GM18909 (cell line): ENCODE results near the gene ODAM.
"Not testable (repeated sequence)": the region's sequence is repeated elsewhere in the genome, so short reads cannot be mapped to it uniquely, and the experiment has no call there.

ENCODE experiments used
- ATAC-seq: cut with Tn5 transposase; IDR thresholded peaks from one replicate; pipeline ENCODE4 v1.9.1; 2021; ENCODE audit warnings: mild to moderate bottlenecking; ENCODE audit not compliant: unreplicated experiment, poor library complexity

The ODAM gene

DNA sequence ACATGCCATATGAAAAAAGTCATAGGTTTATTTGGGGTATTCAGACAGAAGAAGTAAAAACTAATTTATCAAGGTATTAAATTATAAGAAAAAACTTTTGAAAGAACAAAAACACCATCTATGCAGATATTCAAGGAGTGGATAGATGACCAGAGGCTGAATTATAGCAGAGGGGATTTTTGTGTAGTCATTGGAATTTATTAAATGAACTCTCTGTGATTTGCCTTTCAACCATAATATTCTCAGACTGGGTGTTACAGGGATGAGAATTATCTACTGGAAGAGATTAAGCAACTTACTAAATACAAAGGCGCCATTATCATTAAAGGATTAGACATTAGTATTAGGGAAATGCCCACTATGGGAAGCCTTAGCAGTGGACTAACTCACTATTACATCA lies 21.0 kb downstream of the ODAM start:
- not testable (repeated sequence) for ATAC-seq

DNA sequence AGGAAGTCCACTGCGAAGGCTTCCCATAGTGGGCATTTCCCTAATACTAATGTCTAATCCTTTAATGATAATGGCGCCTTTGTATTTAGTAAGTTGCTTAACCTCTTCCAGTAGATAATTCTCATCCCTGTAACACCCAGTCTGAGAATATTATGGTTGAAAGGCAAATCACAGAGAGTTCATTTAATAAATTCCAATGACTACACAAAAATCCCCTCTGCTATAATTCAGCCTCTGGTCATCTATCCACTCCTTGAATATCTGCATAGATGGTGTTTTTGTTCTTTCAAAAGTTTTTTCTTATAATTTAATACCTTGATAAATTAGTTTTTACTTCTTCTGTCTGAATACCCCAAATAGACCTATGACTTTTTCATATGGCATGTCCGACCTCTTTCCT lies 25.9 kb downstream of the ODAM start:
- not testable (repeated sequence) for ATAC-seq

DNA sequence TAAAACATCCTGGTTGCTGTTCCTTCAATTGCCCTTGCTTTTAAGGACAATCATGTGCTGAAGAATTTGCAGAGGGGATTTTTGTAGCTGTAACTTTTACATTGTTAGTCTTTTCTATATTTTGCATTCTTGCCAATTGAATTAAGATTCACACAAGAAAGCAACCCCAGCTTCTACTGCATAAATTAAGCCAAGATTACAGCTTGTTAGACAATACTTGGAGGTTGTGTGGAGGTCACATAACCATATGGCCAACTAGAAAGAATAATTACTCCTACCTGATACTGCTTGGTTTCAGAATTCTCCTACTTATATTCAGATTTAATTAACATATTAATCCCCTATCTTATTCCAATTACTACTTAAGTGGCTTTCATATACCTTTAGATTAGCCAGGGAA lies 26.3 kb downstream of the ODAM start:
- ATAC-seq: not testable (repeated sequence)

DNA sequence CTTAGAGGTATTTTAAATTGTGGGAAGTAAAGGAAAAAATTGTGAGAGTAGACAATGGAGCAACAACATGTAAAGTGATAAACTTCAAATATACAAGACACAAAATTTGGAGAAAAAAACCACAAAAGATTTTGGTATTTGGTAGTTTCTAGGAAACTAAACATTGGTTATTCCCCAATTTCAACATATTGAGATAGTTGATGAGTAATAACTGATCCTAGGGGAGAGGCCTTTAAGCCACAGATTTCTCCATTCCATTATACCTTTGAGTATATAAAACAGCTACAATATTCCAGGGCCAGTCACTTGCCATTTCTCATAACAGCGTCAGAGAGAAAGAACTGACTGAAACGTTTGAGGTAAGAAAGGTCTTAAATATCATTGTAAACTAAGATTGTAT lies 30.3 kb downstream of the ODAM start, which contains the start of gene FDCSP:
Gene FDCSP (plus strand): TSS at position 301 of the 400 bp plus-strand sequence. CDS start 5,071 bp downstream, outside the sequence.
- no peak for ATAC-seq

DNA sequence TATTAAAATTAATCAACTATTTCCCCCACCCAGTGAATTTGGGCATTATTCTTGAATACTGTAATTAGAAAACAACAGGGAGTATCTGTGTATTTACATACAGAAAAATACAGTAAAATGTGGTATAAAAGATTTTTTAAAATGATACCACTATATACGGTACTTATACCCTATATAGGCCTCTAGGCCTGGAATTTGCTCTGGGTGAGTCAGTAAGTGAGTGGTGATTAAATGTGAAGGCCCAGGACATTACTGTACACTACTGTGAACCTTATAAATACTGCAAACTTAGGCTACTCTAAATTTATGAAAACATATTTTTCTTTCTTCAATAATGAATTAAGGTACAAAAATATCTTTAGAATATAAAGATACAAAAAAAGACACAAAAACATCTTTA lies 40.6 kb downstream of the ODAM start:
- ATAC-seq: no peak

DNA sequence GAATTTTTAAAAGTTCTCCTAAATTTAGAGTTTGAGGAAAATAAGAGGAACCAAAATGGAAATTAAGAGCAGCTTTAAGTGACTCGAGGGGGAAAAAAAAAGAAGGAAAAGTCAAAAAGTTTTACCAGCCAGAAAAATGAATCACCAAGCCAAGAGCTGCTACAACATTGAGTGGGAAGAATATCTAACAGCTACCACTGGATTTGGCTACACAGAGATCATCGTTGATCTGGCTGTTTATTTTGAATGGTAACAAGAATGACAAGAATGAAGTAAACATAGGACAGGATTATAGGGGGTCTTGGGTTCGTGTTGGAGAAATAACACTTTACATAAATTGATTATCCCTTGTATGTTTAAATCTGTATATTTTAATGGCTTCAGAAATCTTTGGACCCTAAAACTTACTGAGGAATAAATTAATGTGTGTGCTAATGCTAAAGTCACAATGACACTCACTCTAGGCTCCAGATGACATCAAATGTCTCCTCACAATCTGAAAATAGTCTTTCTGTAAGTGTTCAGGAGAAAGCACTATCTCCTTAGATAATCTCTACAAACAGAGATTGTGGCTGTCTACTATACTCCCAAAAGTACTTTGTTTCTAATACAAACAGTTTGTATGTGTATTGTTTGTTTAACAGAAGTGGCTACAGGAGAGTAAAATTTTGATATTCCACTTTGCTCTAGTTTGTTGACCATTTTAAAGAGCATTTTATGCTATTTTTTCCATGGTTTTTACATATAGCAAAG lies 43.8 kb downstream of the ODAM start:
- ATAC-seq: no peak

DNA sequence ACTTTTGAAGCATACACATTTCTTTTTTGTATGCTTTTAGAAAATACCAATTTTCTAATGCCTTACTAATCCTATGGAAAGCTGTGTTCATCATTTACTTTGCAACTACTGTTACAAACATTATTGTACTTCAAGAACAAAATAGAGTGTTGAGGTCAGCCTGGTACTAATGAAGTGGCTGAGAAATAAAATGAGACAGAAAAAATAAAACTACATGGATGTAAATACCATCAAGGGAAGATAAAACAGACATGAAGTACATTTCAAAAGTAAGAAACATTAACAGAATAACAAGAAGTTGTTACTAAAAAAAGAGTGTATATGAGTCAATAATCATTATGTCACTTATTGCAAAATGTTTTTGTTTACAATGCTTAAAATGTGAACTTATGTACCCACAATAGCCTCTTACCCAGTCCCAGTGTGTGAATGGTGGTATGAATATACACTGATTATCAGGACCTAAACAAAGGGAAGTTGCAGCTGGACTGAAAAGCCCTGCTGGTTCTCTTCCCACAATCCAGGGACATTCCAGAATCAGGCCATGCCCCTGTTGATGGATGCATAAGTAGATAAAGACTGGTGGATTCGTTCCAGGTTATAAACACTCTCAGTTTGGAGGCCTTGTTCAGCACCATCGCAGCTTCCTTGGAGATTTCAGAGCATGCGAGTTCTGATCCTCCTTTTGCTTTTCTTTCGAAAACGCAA lies 44.5 kb downstream of the ODAM start:
- no peak for ATAC-seq

DNA sequence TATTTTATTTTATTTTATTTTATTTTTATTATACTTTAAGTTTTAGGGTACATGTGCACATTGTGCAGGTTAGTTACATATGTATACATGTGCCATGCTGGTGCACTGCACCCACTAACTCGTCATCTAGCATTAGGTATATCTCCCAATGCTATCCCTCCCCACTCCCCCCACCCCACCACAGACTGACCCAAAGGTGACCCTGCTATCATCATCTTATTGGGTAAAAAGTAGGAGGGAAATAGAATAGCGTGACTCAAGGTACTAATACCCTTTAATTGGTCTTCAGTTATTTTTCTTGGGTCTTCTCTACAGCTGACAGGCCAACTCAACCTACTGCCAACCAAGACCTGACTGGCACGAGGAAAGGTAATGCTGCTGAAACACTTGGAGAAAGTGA lies 46.8 kb downstream of the ODAM start, which contains the start of gene CSN3:
Gene CSN3 (plus strand): TSS at position 301 of the 400 bp plus-strand sequence. CDS start 2,223 bp downstream, outside the sequence.
- not testable (repeated sequence) for ATAC-seq

DNA sequence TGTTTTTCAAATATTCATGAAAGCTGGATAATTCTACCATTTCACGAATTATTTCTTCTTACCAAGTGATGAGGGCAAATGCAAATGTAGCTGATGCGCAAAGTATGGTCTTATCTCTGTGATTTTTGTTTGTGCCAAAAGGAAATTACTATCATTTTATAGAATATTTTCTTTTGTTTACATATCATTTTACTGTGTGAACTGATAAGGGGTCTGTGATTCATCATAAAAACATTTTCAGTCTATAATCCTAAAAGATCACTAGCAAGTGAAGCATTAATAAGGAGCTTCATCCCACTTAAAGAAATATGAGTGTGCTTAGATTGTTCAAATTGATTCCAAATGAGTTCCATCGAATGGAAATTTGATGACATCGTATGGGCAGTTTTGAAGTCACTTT lies 47.6 kb downstream of the ODAM start:
- ATAC-seq: no peak

DNA sequence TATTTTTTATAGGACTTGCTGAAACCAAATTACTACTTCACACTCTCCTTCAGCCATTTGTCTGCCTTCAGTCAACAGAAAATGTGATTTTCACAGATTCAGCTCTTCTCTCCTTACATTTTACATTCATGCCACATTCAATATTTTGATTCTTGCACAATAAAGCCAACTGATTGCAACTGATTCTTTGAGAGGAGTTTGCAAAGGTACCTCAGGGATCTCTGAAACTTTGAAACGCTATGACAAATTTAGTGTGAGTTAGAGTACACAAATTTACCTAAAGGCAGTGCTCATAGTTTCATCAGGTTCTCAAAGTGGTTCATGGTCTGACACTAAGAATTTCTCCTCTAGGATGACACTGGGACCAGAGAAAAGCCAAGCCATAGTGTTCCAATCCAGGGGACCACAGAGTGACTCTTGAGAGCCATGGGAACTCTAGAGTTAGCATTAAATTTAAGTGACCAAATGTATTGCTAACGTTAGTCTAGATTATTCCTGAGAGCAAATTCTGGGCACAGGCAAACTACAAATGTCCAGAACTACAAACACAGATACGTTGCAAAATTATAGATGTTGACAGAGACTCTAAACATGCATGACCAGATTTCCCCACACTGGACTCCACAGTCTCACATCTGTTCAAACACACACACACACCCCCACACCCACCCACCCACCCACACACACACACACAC lies 55.9 kb downstream of the ODAM start:
- ATAC-seq: no peak

DNA sequence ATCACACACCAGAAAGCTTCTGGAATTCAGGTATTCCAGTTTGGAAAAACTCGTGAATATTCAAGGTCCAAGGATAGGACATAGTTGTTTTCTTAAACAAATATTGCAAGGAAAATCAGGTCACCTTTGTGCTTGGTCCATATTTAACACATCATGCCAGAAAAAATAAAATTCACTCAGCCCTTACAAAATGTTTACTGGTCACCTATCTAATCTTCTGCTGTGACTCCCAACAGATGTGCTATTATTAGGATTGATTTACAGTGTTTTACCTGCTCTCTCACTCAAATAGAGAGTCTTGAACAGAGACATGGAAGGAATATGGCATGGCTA lies 56.4 kb downstream of the ODAM start:
- no peak for ATAC-seq
